ENCODE measurements around the gene FBXO9.

DNA sequence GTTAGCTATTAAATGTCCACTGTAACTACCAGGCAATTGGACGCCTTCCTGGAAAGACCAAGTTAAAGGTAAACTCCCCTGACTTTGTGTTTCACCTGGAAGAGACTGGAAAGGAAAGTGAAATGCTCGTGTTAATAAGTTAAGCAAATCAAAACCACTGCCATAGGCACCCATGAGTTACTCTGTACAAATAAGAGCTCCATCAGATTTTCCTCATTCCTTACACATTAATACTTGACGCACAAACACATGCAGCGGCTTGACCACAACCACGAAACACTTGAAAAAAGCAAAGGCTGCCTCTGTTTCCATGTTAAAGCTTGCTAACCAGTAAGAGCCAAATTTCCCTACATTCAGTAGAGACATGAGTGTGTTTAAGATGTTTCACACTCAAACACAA, 63.6 kb downstream of the FBXO9 start:
- TF ChIP-seq, protein P1, sequence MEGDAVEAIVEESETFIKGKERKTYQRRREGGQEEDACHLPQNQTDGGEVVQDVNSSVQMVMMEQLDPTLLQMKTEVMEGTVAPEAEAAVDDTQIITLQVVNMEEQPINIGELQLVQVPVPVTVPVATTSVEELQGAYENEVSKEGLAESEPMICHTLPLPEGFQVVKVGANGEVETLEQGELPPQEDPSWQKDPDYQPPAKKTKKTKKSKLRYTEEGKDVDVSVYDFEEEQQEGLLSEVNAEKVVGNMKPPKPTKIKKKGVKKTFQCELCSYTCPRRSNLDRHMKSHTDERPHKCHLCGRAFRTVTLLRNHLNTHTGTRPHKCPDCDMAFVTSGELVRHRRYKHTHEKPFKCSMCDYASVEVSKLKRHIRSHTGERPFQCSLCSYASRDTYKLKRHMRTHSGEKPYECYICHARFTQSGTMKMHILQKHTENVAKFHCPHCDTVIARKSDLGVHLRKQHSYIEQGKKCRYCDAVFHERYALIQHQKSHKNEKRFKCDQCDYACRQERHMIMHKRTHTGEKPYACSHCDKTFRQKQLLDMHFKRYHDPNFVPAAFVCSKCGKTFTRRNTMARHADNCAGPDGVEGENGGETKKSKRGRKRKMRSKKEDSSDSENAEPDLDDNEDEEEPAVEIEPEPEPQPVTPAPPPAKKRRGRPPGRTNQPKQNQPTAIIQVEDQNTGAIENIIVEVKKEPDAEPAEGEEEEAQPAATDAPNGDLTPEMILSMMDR (IDR thresholded peaks at IDR 0.05) = no peak
- TF ChIP-seq RCOR1 (IDR thresholded peaks at IDR 0.05; ENCODE audit: low read length) = no peak
- no peak for TF ChIP-seq POLR2AphosphoS5 (IDR thresholded peaks at IDR 0.05; ENCODE audit: low read depth, low read length)
- no peak for TF ChIP-seq MEF2A (IDR thresholded peaks at IDR 0.05; ENCODE audit: borderline replicate concordance, low read depth)

Measured in SK-N-SH (cell line).